GM12878 (cell line): Measurements from ENCODE around the gene PLD3. TPM values are rescaled to one million over a fixed set of nuclear protein-coding genes. Genes with fewer than 3 reads are reported as not detected.

Experiments used
- ATAC-seq: fragments of 200-7000 bp; cut with Tn5 transposase; 3 replicates; pipeline ENCODE4 v1.9.1; 2020; ENCODE audit warnings: mild to moderate bottlenecking, moderate library complexity
- BruUV-seq: library from RNA; stranded (reverse); fragments of 400-500 nt; replicated peaks from 2 replicates; lab custom pipeline; 2021; lab: Mats Ljungman, UMichigan
- CTCF ChIA-PET: fragments of 300-600 bp; sonication (Branson Sonifier 250); formaldehyde crosslinking; extraction: SDS; loops from one replicate; lab custom pipeline; 2021; ENCODE audit warnings: inconsistent platforms; lab: Yijun Ruan, JAX
- POLR2A ChIA-PET: fragments of 350-600 bp; formaldehyde crosslinking; extraction: SDS; loops from one replicate; lab custom pipeline; 2021; ENCODE audit warnings: inconsistent platforms; lab: Charles Lee
- RAD21 ChIA-PET: fragments of 300-600 bp; sonication (Branson Sonifier 250); formaldehyde crosslinking; loops from one replicate; lab custom pipeline; 2023; ENCODE audit warnings: antibody characterized with exemption; ENCODE audit not compliant: unreplicated experiment; lab: Charles Lee
- SMC1A ChIA-PET: fragments of 300-600 bp; sonication (Branson Sonifier 250); formaldehyde crosslinking; loops from one replicate; lab custom pipeline; 2023; ENCODE audit not compliant: unreplicated experiment, uncharacterized antibody; lab: Charles Lee
- DNase-seq: peaks from one replicate; pipeline ENCODE4 v3.0.0-alpha.2; 2011; ENCODE audit warnings: low read depth, low spot score
- FAIRE-seq: peaks from 3 replicates; lab custom pipeline; 2011; peaks lifted over from hg19 to GRCh38; lab: Jason Lieb, UNC
- H2AFZ ChIP-seq: 2 replicates; pipeline ENCODE4 v1.6.0; 2011; ENCODE audit warnings: low read depth, low read length, control low read depth; ENCODE audit not compliant: control insufficient read depth
- H3K27ac ChIP-seq: 2 replicates; pipeline ENCODE4 v1.5.1; 2011; ENCODE audit warnings: control low read depth; ENCODE audit not compliant: control insufficient read depth, insufficient read depth
- H3K27me3 ChIP-seq, 2 experiments: replicated peaks in 1 of 2; 2 replicates each; pipeline versions ENCODE4 v1.6.0 to v1.6.1; 2011; ENCODE audit warnings: low read length in 1 of 2; ENCODE audit not compliant: control insufficient read depth in 2 of 2, insufficient read depth in 2 of 2
- H3K36me3 ChIP-seq, 2 experiments: 2 replicates each; pipeline ENCODE4 v1.5.1; 2011; ENCODE audit warnings: low read length in 1 of 2; ENCODE audit not compliant: control insufficient read depth in 2 of 2, insufficient read depth in 2 of 2
- H3K4me1 ChIP-seq: 2 replicates; pipeline ENCODE4 v1.6.1; 2011; ENCODE audit warnings: mild to moderate bottlenecking, low read length, moderate library complexity, mixed read lengths; ENCODE audit not compliant: control insufficient read depth, insufficient read depth
- H3K4me2 ChIP-seq: 2 replicates; pipeline ENCODE4 v1.6.0; 2011; ENCODE audit warnings: control low read depth; ENCODE audit not compliant: control insufficient read depth, insufficient read depth
- H3K4me3 ChIP-seq: fragments of 200-600 bp; sonication (generic); 2 replicates; pipeline ENCODE4 v1.5.1; 2016
- H3K79me2 ChIP-seq: 2 replicates; pipeline ENCODE4 v1.6.0; 2011; ENCODE audit warnings: low read length; ENCODE audit not compliant: control insufficient read depth, insufficient read depth
- H3K9ac ChIP-seq: 2 replicates; pipeline ENCODE4 v1.8.0; 2011; ENCODE audit warnings: low read length, control low read depth, mixed read lengths; ENCODE audit not compliant: control insufficient read depth, insufficient read depth
- H3K9me3 ChIP-seq: replicated peaks from 3 replicates; pipeline ENCODE4 v1.5.1; 2011; ENCODE audit warnings: mild to moderate bottlenecking, low read length; ENCODE audit not compliant: control insufficient read depth, insufficient read depth
- H4K20me1 ChIP-seq: 2 replicates; pipeline ENCODE4 v1.6.0; 2011; ENCODE audit not compliant: control insufficient read depth, insufficient read depth
- ATF7 ChIP-seq: fragments of 450-650 bp; IDR thresholded peaks from 2 replicates; pipeline ENCODE4 v1.6.1; 2016; ENCODE audit warnings: low read depth, mild to moderate bottlenecking
- CREM ChIP-seq: IDR thresholded peaks from 2 replicates; pipeline ENCODE4 v1.6.1; 2014; ENCODE audit warnings: antibody characterized with exemption, low read depth
- E2F4 ChIP-seq: IDR thresholded peaks from 2 replicates; pipeline ENCODE4 v1.6.1; 2012; ENCODE audit warnings: low read depth, low read length, improper control_type of control experiment
- FOS ChIP-seq: IDR thresholded peaks from 3 replicates; pipeline ENCODE4 v1.6.1; 2011; ENCODE audit warnings: borderline replicate concordance; ENCODE audit not compliant: insufficient read length; ENCODE audit errors: extremely low read depth
- FOXM1 ChIP-seq: IDR thresholded peaks from 2 replicates; pipeline ENCODE4 v1.6.1; 2012; ENCODE audit warnings: low read depth, mild to moderate bottlenecking, inconsistent platforms, low read length, moderate library complexity
- RB1 ChIP-seq: fragments of 450-650 bp; formaldehyde crosslinking; IDR thresholded peaks from 2 replicates; pipeline ENCODE4 v1.6.1; 2017; ENCODE audit warnings: mild to moderate bottlenecking, borderline replicate concordance
- REST ChIP-seq: IDR thresholded peaks from 2 replicates; pipeline ENCODE4 v1.6.1; 2012; ENCODE audit warnings: mild to moderate bottlenecking, low read depth, low read length
- TBL1XR1 ChIP-seq: IDR thresholded peaks from 2 replicates; pipeline ENCODE4 v1.6.1; 2012; ENCODE audit warnings: low read depth, low read length, improper control_type of control experiment
- YBX1 ChIP-seq: fragments of 450-650 bp; IDR thresholded peaks from 2 replicates; pipeline ENCODE4 v1.6.1; 2016; ENCODE audit warnings: antibody characterized with exemption
- WGBS: methylation state at CpG from one replicate; pipeline ENCODE4 v1.1.6; 2016; ENCODE audit warnings: low lambda C conversion rate; ENCODE audit not compliant: insufficient replicate concordance, insufficient coverage; ENCODE audit errors: missing lambda C conversion rate; 5-methylcytosine and 5-hydroxymethylcytosine counted together
- in situ Hi-C: fragments of 300-500 bp; cut with MboI; formaldehyde crosslinking; loops from 9 replicates; pipeline ENCODE4 v1.14.3; 2018; ENCODE audit warnings: mixed read lengths
- intact Hi-C: fragments of 100-400 bp; cut with micrococcal nuclease; formaldehyde crosslinking; loops from one replicate; pipeline ENCODE4 v1.14.2; 2022; ENCODE audit not compliant: unreplicated experiment
- polyA plus RNA-seq, 11 experiments: library from polyadenylated mRNA; depleted of rRNA in 4 of 11; unstranded in 6 of 11; stranded (reverse) in 5 of 11; fragments of >200 nt; fragmentation: Nextera tagmentation in 4 of 11; fragmentation: Illumina TruSeq in 1 of 11; extraction: Ambion mirVana in 4 of 11; extraction: Trizol in 1 of 11; gene quantifications; 1 replicate in 1 of 11; 2 replicates in 10 of 11; pipeline versions ENCODE4 v1.2.1 to v1.2.3, GENCODE V29; 2011 to 2016; ENCODE audit warnings: inconsistent platforms in 2 of 11, missing spikeins in 2 of 11, low read depth in 1 of 11
- total RNA-seq, 4 experiments: library from RNA; depleted of rRNA in 3 of 4; stranded (reverse); fragments of >200 nt in 3 of 4; fragmentation: Illumina TruSeq in 1 of 4; extraction: Trizol in 1 of 4; gene quantifications; 2 replicates each; pipeline versions ENCODE4 v1.2.1 to v1.2.3, GENCODE V29; 2013 to 2021
- TF ChIP-seq, protein P1 (sequence below): IDR thresholded peaks from 2 replicates; pipeline ENCODE4 v1.6.1; 2011; ENCODE audit warnings: low read depth, mild to moderate bottlenecking, low read length, moderate library complexity, borderline replicate concordance; ENCODE audit errors: extremely low read depth

Gene PLD3
- total and polyA plus RNA-seq, 10 of the 15 experiments (the other 5 are each of a cell fraction or from before 2014, with no cell fraction given) = 1.3 to 134 (median 72.7) TPM

DNA sequence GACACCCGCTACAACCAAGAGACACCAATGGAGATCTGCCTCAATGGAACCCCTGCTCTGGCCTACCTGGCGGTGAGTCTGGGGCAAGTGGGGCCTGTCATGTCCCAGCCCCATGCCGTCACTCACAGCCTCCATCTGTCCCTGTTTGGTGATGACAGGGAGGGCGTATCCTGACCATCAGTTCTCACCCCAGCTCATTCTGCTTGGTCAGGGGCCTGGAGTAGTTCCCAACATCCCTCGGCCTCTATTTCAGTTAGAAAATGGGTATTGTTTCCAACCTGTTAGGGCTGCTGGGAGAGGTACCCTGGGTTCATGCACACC lies 23.3 kb downstream of the PLD3 start:
- WGBS = 99% methylated on average over 5 of the region's 5 CpGs
- Histone ChIP-seq H3K27me3 (no peaks in the 10 kb centered on the region), H3K27ac (no peak overlapping the region), H2AFZ (no peak overlapping the region), H3K4me2 (no peak overlapping the region), H3K36me3 (no peaks in the 10 kb centered on the region; a peak in 2 of 4 replicates), H3K4me3 (no peak overlapping the region), H3K9ac (no peak overlapping the region), H3K9me3 (no peaks in the 10 kb centered on the region), H3K4me1 (no peaks in the 10 kb centered on the region), H4K20me1 (no peaks in the 10 kb centered on the region), H3K79me2 (no peaks in the 10 kb centered on the region)
- no peak for ATAC-seq
- ChIA-PET CTCF (no interaction called here), POLR2A (no interaction called here), RAD21 (no interaction called here), SMC1A (interaction anchor here (0.9 kb wide), 1 partner anchor 66 kb away, joined by 3 read pairs; no protein-coding TSS in a partner anchor)
- BruUV-seq = no TSS peak
- FAIRE-seq = no peak
- intact Hi-C loops = no loop called here
- TF ChIP-seq YBX1 = no peak
- in situ Hi-C loops = no loop called here
- no peak for DNase-seq

- H3K4me1 ChIP-seq = no peaks in the 10 kb centered on the region
- no peaks in the 10 kb centered on the region for H3K79me2 ChIP-seq
- ChIA-PET RAD21 (no interaction called here), CTCF (no interaction called here), SMC1A (no interaction called here), POLR2A (no interaction called here)
- H3K4me3 ChIP-seq = no peak overlapping the region
- ATAC-seq (no peak), FAIRE-seq (no peak), DNase-seq (no peak)
- no peak overlapping the region for H2AFZ ChIP-seq
- WGBS = 82% methylated on average over 7 of the region's 7 CpGs
- intact Hi-C loops (no loop called here), in situ Hi-C loops (no loop called here)
- no TSS peak for BruUV-seq
- H3K4me2 ChIP-seq = no peak overlapping the region
- no peaks in the 10 kb centered on the region for H4K20me1 ChIP-seq
- no peaks in the 10 kb centered on the region for H3K9me3 ChIP-seq
- H3K27me3 ChIP-seq = no peaks in the 10 kb centered on the region
- H3K27ac ChIP-seq = no peak overlapping the region
- H3K36me3 ChIP-seq = no peaks in the 10 kb centered on the region; a peak in 1 of 4 replicates
- H3K9ac ChIP-seq = no peak overlapping the region
- no peak for TF ChIP-seq RB1
- no peak for TF ChIP-seq E2F4
- no peak for TF ChIP-seq ATF7
- TF ChIP-seq CREM = no peak
- no peak for TF ChIP-seq TBL1XR1
- TF ChIP-seq REST = no peak
- TF ChIP-seq FOS = no peak
- TF ChIP-seq FOXM1 = no peak
- TF ChIP-seq, protein P1, sequence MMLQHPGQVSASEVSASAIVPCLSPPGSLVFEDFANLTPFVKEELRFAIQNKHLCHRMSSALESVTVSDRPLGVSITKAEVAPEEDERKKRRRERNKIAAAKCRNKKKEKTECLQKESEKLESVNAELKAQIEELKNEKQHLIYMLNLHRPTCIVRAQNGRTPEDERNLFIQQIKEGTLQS = no peak
Measured at GRCh38 chr19:40374084-40374483, 25.6 kb downstream of the PLD3 start.
